A549 (cell line): ENCODE data around the gene HMCN1. TPM values are rescaled to one million over a fixed set of nuclear protein-coding genes. Genes with fewer than 3 reads are reported as not detected.

ENCODE experiments used
- ATAC-seq, 2 experiments: fragments of 200-7000 bp in 1 of 2; fragments of >200 bp in 1 of 2; cut with Nextera tagmentation in 1 of 2; cut with Tn5 transposase in 1 of 2; 3 replicates each; pipeline versions ENCODE4 v1.8.0 to v1.9.1; 2018 to 2020; ENCODE audit warnings: mild to moderate bottlenecking in 1 of 2, moderate library complexity in 1 of 2
- CTCF ChIA-PET: fragments of 300-600 bp; sonication (Branson Sonifier 250); formaldehyde crosslinking; extraction: SDS; loops from one replicate; lab custom pipeline; 2021; ENCODE audit warnings: antibody characterized with exemption, inconsistent platforms; lab: Yijun Ruan, JAX
- POLR2A ChIA-PET: fragments of 350-600 bp; formaldehyde crosslinking; extraction: SDS; loops from one replicate; lab custom pipeline; 2021; ENCODE audit warnings: antibody characterized with exemption, inconsistent platforms; lab: Yijun Ruan, JAX
- DNase-seq, 2 experiments: peaks; one replicate each; pipeline versions ENCODE4 v3.0.0 to v3.0.0-alpha.2; 2011 to 2016; ENCODE audit warnings: low read depth in 1 of 2, low spot score in 1 of 2
- FAIRE-seq: peaks from 2 replicates; lab custom pipeline; 2011; peaks lifted over from hg19 to GRCh38; lab: Jason Lieb, UNC
- H3K27ac ChIP-seq, 2 experiments: fragments of >200 bp; sonication (Bioruptor Twin); formaldehyde crosslinking; 3 replicates each; pipeline ENCODE4 v1.5.1; 2016 to 2017
- H3K4me1 ChIP-seq: fragments of >200 bp; sonication (Bioruptor Twin); formaldehyde crosslinking; 3 replicates; pipeline ENCODE4 v1.6.1; 2016
- H3K4me2 ChIP-seq: fragments of >200 bp; sonication (Bioruptor Twin); formaldehyde crosslinking; 3 replicates; pipeline ENCODE4 v1.6.1; 2016
- H3K4me3 ChIP-seq: fragments of >200 bp; sonication (Bioruptor Twin); formaldehyde crosslinking; 3 replicates; pipeline ENCODE4 v1.5.1; 2016
- H3K9me3 ChIP-seq: fragments of >200 bp; sonication (Bioruptor Twin); formaldehyde crosslinking; 3 replicates; pipeline ENCODE4 v1.6.1; 2016
- CHD2 ChIP-seq: fragments of 150-350 bp; IDR thresholded peaks from 2 replicates; pipeline ENCODE4 v1.6.1; 2014; ENCODE audit warnings: low read length; ENCODE audit not compliant: partially characterized antibody
- EHF ChIP-seq: fragments of 250-450 bp; sonication (Bioruptor Pico); IDR thresholded peaks from 2 replicates; pipeline ENCODE4 v1.5.0; 2020; ENCODE audit warnings: mild to moderate bottlenecking
- FOSL2 ChIP-seq, 2 experiments: fragments of 450-650 bp in 1 of 2; fragments of >200 bp in 1 of 2; sonication (Bioruptor Twin) in 1 of 2; formaldehyde crosslinking; IDR thresholded peaks; 2 replicates each; pipeline versions ENCODE4 v1.5.0 to v1.6.1; 2016 to 2020; ENCODE audit warnings: mild to moderate bottlenecking in 1 of 2, moderate library complexity in 1 of 2
- FOXS1 ChIP-seq: fragments of 250-450 bp; sonication (Bioruptor Pico); IDR thresholded peaks from 2 replicates; pipeline ENCODE4 v1.5.0; 2020; ENCODE audit warnings: mild to moderate bottlenecking, moderate library complexity
- HMGXB4 ChIP-seq: fragments of 250-450 bp; sonication (Bioruptor Pico); IDR thresholded peaks from 2 replicates; pipeline ENCODE4 v1.5.0; 2021; ENCODE audit warnings: mild to moderate bottlenecking, moderate library complexity, borderline replicate concordance
- HOXA7 ChIP-seq: fragments of 250-450 bp; sonication (Bioruptor Pico); IDR thresholded peaks from 2 replicates; pipeline ENCODE4 v1.5.0; 2020; ENCODE audit warnings: mild to moderate bottlenecking, moderate library complexity
- HOXB5 ChIP-seq: fragments of 250-450 bp; sonication (Bioruptor Pico); IDR thresholded peaks from 2 replicates; pipeline ENCODE4 v1.5.0; 2020; ENCODE audit warnings: mild to moderate bottlenecking, moderate library complexity
- JUN ChIP-seq, 2 experiments: fragments of >200 bp; sonication (Bioruptor Twin); formaldehyde crosslinking; IDR thresholded peaks; 2 replicates in 1 of 2; 3 replicates in 1 of 2; pipeline ENCODE4 v1.6.1; 2016 to 2017
- KDM1A ChIP-seq: fragments of 200-600 bp; sonication (generic); IDR thresholded peaks from 2 replicates; pipeline ENCODE4 v1.6.1; 2016; ENCODE audit warnings: low read depth, mild to moderate bottlenecking
- MAZ ChIP-seq: fragments of 150-350 bp; IDR thresholded peaks from 2 replicates; pipeline ENCODE4 v1.6.1; 2014; ENCODE audit warnings: antibody characterized with exemption, low read depth, low read length, borderline replicate concordance
- NPAS2 ChIP-seq: fragments of 250-450 bp; sonication (Bioruptor Pico); IDR thresholded peaks from 2 replicates; pipeline ENCODE4 v1.8.0; 2022; ENCODE audit warnings: mild to moderate bottlenecking, moderate library complexity, borderline replicate concordance
- POLR2AphosphoS2 ChIP-seq: conservative IDR thresholded peaks from 2 replicates; pipeline ENCODE4 v1.6.1; 2012; ENCODE audit warnings: low read length, improper control_type of control experiment, inconsistent platforms
- RAD21 ChIP-seq, 2 experiments: fragments of >200 bp in 1 of 2; sonication (Bioruptor Twin) in 1 of 2; formaldehyde crosslinking in 1 of 2; IDR thresholded peaks in 1 of 2; conservative IDR thresholded peaks in 1 of 2; 2 replicates in 1 of 2; 3 replicates in 1 of 2; pipeline ENCODE4 v1.6.1; 2012 to 2018; ENCODE audit warnings: inconsistent platforms in 1 of 2
- RARB ChIP-seq: fragments of 250-450 bp; sonication (Bioruptor Pico); IDR thresholded peaks from 2 replicates; pipeline ENCODE4 v1.8.0; 2021; ENCODE audit warnings: mild to moderate bottlenecking, moderate library complexity
- RCOR1 ChIP-seq: fragments of 150-350 bp; IDR thresholded peaks from 2 replicates; pipeline ENCODE4 v1.6.1; 2014; ENCODE audit warnings: antibody characterized with exemption, low read length, low read depth
- RNF2 ChIP-seq: fragments of 200-600 bp; sonication (generic); IDR thresholded peaks from 2 replicates; pipeline ENCODE4 v1.6.1; 2016; ENCODE audit warnings: low read depth, mild to moderate bottlenecking, antibody characterized with exemption, moderate library complexity, borderline replicate concordance
- SREBF2 ChIP-seq: fragments of 450-650 bp; IDR thresholded peaks from 2 replicates; pipeline ENCODE4 v1.6.1; 2014; ENCODE audit warnings: mild to moderate bottlenecking, moderate library complexity
- TP53 ChIP-seq: fragments of 250-450 bp; sonication (Bioruptor Pico); IDR thresholded peaks from 2 replicates; pipeline ENCODE4 v1.5.0; 2021; ENCODE audit warnings: mild to moderate bottlenecking, moderate library complexity
- ZC3H11A ChIP-seq: fragments of 450-650 bp; IDR thresholded peaks from 2 replicates; pipeline ENCODE4 v1.6.1; 2014; ENCODE audit warnings: antibody characterized with exemption, mild to moderate bottlenecking
- ZSCAN20 ChIP-seq: fragments of 250-450 bp; sonication (Bioruptor Pico); IDR thresholded peaks from 2 replicates; pipeline ENCODE4 v1.8.0; 2022; ENCODE audit warnings: mild to moderate bottlenecking, moderate library complexity
- WGBS: methylation state at CpG from one replicate; pipeline ENCODE4 v1.1.6; 2017; ENCODE audit errors: missing lambda C conversion rate; 5-methylcytosine and 5-hydroxymethylcytosine counted together
- polyA plus RNA-seq, 4 experiments: library from polyadenylated mRNA; depleted of rRNA in 3 of 4; stranded (reverse); fragments of >200 nt; fragmentation: RNase III in 1 of 4; extraction: RNeasy Plus Mini Kit Qiagen cat#74134 plus additional on column Dnase treatment in 1 of 4; gene quantifications; 2 replicates in 3 of 4; 3 replicates in 1 of 4; pipeline ENCODE4 v1.2.3, GENCODE V29; 2011 to 2017
- TF ChIP-seq, protein P1 (sequence below): IDR thresholded peaks from 2 replicates; pipeline ENCODE4 v1.6.1; 2012

HMCN1 gene
- polyA plus RNA-seq, 2 of the 4 experiments (the other 2 are of a cell fraction) = 0.03 to 0.06 TPM

- no peak for DNase-seq
- no peaks in the 10 kb centered on the region for H3K4me1 ChIP-seq
- no peak overlapping the region for H3K4me2 ChIP-seq
- ChIA-PET CTCF (no interaction called here), POLR2A (no interaction called here)
- no peak for TF ChIP-seq ZC3H11A
- TF ChIP-seq, all 56 proteins: peak for 0
- no peaks in the 10 kb centered on the region for H3K9me3 ChIP-seq
- H3K27ac ChIP-seq = no peak overlapping the region
- H3K4me3 ChIP-seq = no peak overlapping the region
- FAIRE-seq (no peak), ATAC-seq (no peak)
Measured at GRCh38 chr1:186113461-186113860, 379.3 kb downstream of the HMCN1 start.

DNA sequence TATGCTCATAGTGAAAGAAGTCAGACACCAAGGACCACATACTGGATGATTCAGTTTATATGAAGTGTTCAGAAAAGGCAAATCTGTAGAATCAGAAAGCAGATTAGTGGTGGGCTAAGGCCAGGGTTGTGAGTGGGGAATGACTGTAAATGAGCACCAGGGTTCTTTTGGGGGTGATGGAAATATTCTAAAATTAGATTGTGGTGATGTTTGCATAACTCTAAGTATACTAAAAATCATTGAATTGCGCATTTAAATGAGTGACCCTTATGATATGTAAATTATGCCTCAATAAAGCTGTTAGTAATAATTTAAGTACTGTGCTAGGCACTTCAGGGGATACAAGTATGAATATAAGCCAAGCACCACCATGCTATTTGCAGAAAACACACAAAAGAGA, 384.5 kb downstream of the HMCN1 start:
- no peak overlapping the region for H3K27ac ChIP-seq
- H3K4me2 ChIP-seq = no peak overlapping the region
- POLR2A ChIA-PET = no interaction called here
- no peak overlapping the region for H3K4me3 ChIP-seq
- no peak for DNase-seq
- WGBS = 49% methylated on average over 1 of the region's 1 CpG
- TF ChIP-seq POLR2AphosphoS2 (no peak), HOXA7 (CRISPR knock-in tag) (no peak), CHD2 (no peak), JUN (IDR thresholded peaks at IDR 0.05) (no peak), NPAS2 (CRISPR knock-in tag) (no peak), FOXS1 (CRISPR knock-in tag) (no peak), HOXB5 (no peak), SREBF2 (no peak), RAD21 (conservative IDR thresholded peaks at IDR 0.05 in 1 of 2, IDR thresholded peaks at IDR 0.05 in 1 of 2) (no peak), TP53 (no peak)
- TF ChIP-seq, protein P1, sequence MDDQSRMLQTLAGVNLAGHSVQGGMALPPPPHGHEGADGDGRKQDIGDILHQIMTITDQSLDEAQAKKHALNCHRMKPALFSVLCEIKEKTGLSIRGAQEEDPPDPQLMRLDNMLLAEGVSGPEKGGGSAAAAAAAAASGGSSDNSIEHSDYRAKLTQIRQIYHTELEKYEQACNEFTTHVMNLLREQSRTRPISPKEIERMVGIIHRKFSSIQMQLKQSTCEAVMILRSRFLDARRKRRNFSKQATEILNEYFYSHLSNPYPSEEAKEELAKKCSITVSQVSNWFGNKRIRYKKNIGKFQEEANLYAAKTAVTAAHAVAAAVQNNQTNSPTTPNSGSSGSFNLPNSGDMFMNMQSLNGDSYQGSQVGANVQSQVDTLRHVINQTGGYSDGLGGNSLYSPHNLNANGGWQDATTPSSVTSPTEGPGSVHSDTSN = no peak
- CTCF ChIA-PET = no interaction called here
- H3K4me1 ChIP-seq = no peaks in the 10 kb centered on the region
- no peak for ATAC-seq
- no peak for FAIRE-seq
- H3K9me3 ChIP-seq = no peaks in the 10 kb centered on the region

GRCh38 chr1:186122837-186123236, 388.6 kb downstream of the HMCN1 start:
- no peak for TF ChIP-seq KDM1A
- no peak for TF ChIP-seq FOSL2 (IDR thresholded peaks at IDR 0.05)
- TF ChIP-seq FOSL2 (CRISPR knock-in tag; IDR thresholded peaks at IDR 0.05) = no peak
- TF ChIP-seq HMGXB4 (CRISPR knock-in tag) = no peak
- DNase-seq (no peak), ATAC-seq (no peak), FAIRE-seq (no peak)
- CTCF ChIA-PET = interaction anchor here (0.6 to 1.5 kb wide), 3 partner anchors 17 to 93 kb away, joined by 3 to 5 read pairs (median 3); no protein-coding TSS in a partner anchor
- WGBS = 40% methylated on average over 9 of the region's 9 CpGs
- Histone ChIP-seq H3K27ac (no peak overlapping the region), H3K4me1 (no peaks in the 10 kb centered on the region), H3K9me3 (no peaks in the 10 kb centered on the region), H3K4me2 (no peak overlapping the region), H3K4me3 (no peak overlapping the region)
- POLR2A ChIA-PET = no interaction called here

DNA sequence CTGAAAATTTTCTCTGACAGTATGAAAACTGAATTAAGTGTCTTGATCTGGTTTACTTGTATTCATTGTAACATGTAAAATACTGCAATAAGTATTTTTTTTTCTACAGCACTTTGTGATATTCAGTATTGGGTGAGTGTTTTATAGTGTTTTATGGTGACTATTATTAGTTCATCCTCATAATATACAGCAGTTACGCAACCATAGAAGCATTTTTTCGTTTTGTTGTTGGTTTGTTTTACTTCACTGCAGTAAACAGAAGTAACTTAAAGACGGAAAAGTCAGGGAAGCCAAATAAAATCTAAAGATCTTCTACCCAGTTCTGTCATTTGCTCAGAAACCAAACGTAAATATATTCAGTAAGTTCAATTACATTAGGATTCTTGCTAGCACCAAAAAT, 390.8 kb downstream of the HMCN1 start:
- no peak for FAIRE-seq
- ChIA-PET POLR2A (no interaction called here), CTCF (no interaction called here)
- DNase-seq = no peak
- Histone ChIP-seq H3K4me3 (no peak overlapping the region), H3K27ac (no peak overlapping the region), H3K4me1 (no peaks in the 10 kb centered on the region), H3K4me2 (no peak overlapping the region), H3K9me3 (no peaks in the 10 kb centered on the region)
- TF ChIP-seq RNF2 (no peak), RARB (CRISPR knock-in tag) (no peak), RCOR1 (no peak), FOXS1 (CRISPR knock-in tag) (no peak), MAZ (no peak), ZSCAN20 (CRISPR knock-in tag) (no peak), EHF (CRISPR knock-in tag) (no peak)
- WGBS = 41% methylated on average over 4 of the region's 4 CpGs
- no peak for ATAC-seq
